ENCODE measurements around the gene COLQ.

GRCh38 chr3:15557511-15557946 is 36.0 kb upstream of the COLQ start:
- TF ChIP-seq POLR2A (IDR thresholded peaks at IDR 0.05; ENCODE audit: low read length) (no peak), GATA1 (IDR thresholded peaks at IDR 0.05; ENCODE audit: low read depth, low read length) (no peak)
